HepG2 (cell line): Measurements from ENCODE around the gene ELP5. TPM values are rescaled to one million over a fixed set of nuclear protein-coding genes. Genes with fewer than 3 reads are reported as not detected.

Experiments used
- CTCF ChIP-seq: sonication (generic); formaldehyde crosslinking; IDR thresholded peaks from 2 replicates; pipeline ENCODE4 v1.5.0; 2020; ENCODE audit warnings: mild to moderate bottlenecking, missing genetic modification reagents, moderate library complexity
- GLI4 ChIP-seq: sonication (generic); formaldehyde crosslinking; IDR thresholded peaks from 2 replicates; pipeline ENCODE4 v1.5.1; 2020; ENCODE audit warnings: missing genetic modification reagents, mild to moderate bottlenecking, moderate library complexity, borderline replicate concordance
- KLF6 ChIP-seq: IDR thresholded peaks from 2 replicates; pipeline ENCODE4 v1.8.0; 2016; ENCODE audit warnings: missing biosample characterization, missing genetic modification reagents
- NCOA5 ChIP-seq: sonication (generic); formaldehyde crosslinking; IDR thresholded peaks from 2 replicates; pipeline ENCODE4 v1.4.0; 2020; ENCODE audit warnings: missing genetic modification reagents
- PHF20 ChIP-seq: sonication (generic); formaldehyde crosslinking; IDR thresholded peaks from 2 replicates; pipeline ENCODE4 v1.5.0; 2020; ENCODE audit warnings: mild to moderate bottlenecking, missing genetic modification reagents
- ZBTB33 ChIP-seq: sonication (generic); formaldehyde crosslinking; IDR thresholded peaks from 2 replicates; pipeline ENCODE4 v1.4.0; 2020; ENCODE audit warnings: missing genetic modification reagents
- ZBTB40 ChIP-seq, 2 experiments: fragments of 450-650 bp in 1 of 2; sonication (generic) in 1 of 2; formaldehyde crosslinking in 1 of 2; IDR thresholded peaks; 2 replicates each; pipeline versions ENCODE4 v1.6.1 to v1.8.0; 2016 to 2022; ENCODE audit warnings: antibody characterized with exemption in 1 of 2, mild to moderate bottlenecking in 1 of 2, missing genetic modification reagents in 1 of 2
- ZNF383 ChIP-seq: sonication (generic); formaldehyde crosslinking; IDR thresholded peaks from 2 replicates; pipeline ENCODE4 v1.4.0; 2020; ENCODE audit warnings: missing genetic modification reagents, mild to moderate bottlenecking, borderline replicate concordance
- ZSCAN30 ChIP-seq: sonication (generic); formaldehyde crosslinking; IDR thresholded peaks from 2 replicates; pipeline ENCODE4 v1.5.0; 2020; ENCODE audit warnings: mild to moderate bottlenecking, missing genetic modification reagents
- polyA plus RNA-seq, 8 experiments: library from polyadenylated mRNA; depleted of rRNA in 3 of 8; stranded (reverse) in 7 of 8; unstranded in 1 of 8; fragments of >200 nt; fragmentation: Illumina TruSeq in 4 of 8; extraction: Trizol in 4 of 8; gene quantifications; 2 replicates each; pipeline versions ENCODE4 v1.2.1 to v1.2.3, GENCODE V29; 2011 to 2016; ENCODE audit warnings: low read depth in 4 of 8, missing spikeins in 1 of 8, mixed read lengths in 1 of 8; ENCODE audit not compliant: insufficient read depth in 1 of 8
- total RNA-seq, 5 experiments: library from RNA; depleted of rRNA; stranded (reverse); fragments of >200 nt; fragmentation: Illumina TruSeq; extraction: Trizol; gene quantifications; 2 replicates each; pipeline ENCODE4 v1.2.3, GENCODE V29; 2016; ENCODE audit warnings: low read depth in 1 of 5
- TF ChIP-seq, protein P1 (sequence below): sonication (generic); formaldehyde crosslinking; IDR thresholded peaks from 2 replicates; pipeline ENCODE4 v1.8.0; 2022; ENCODE audit warnings: mild to moderate bottlenecking, missing genetic modification reagents, moderate library complexity
- TF ChIP-seq, protein P2 (sequence below): fragments of 450-650 bp; IDR thresholded peaks from 2 replicates; pipeline ENCODE4 v1.6.1; 2016

The ELP5 gene
- total and polyA plus RNA-seq, 2 of the 13 experiments (the other 11 are each of a cell fraction or from before 2014, with no cell fraction given), result 67.6 to 69.8 TPM

GRCh38 chr17:7306911-7307685, 55.1 kb downstream of the ELP5 start, which contains the start of gene EIF5A (continued):
- TF ChIP-seq ZSCAN30 (CRISPR knock-in tag), result no peak
- TF ChIP-seq ZNF383 (CRISPR knock-in tag), result no peak
- no peak; the same call in 1 of the 2 replicates for TF ChIP-seq KLF6 (CRISPR knock-in tag)
- no peak for TF ChIP-seq NCOA5 (CRISPR knock-in tag)
- no peak for TF ChIP-seq ZBTB40 (IDR thresholded peaks at IDR 0.05)
- TF ChIP-seq ZBTB40 (CRISPR knock-in tag; IDR thresholded peaks at IDR 0.05), result no peak
- peak; percentile 15; the same call in 1 of the 2 replicates for TF ChIP-seq CTCF
- TF ChIP-seq ZBTB33 (CRISPR knock-in tag), result no peak; the same call in 1 of the 2 replicates
- peak; percentile 74; the same call in 1 of the 2 replicates for TF ChIP-seq GLI4 (CRISPR knock-in tag)
- TF ChIP-seq, protein P1, sequence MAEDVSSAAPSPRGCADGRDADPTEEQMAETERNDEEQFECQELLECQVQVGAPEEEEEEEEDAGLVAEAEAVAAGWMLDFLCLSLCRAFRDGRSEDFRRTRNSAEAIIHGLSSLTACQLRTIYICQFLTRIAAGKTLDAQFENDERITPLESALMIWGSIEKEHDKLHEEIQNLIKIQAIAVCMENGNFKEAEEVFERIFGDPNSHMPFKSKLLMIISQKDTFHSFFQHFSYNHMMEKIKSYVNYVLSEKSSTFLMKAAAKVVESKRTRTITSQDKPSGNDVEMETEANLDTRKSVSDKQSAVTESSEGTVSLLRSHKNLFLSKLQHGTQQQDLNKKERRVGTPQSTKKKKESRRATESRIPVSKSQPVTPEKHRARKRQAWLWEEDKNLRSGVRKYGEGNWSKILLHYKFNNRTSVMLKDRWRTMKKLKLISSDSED (CRISPR knock-in tag), result no peak
- TF ChIP-seq, protein P2, sequence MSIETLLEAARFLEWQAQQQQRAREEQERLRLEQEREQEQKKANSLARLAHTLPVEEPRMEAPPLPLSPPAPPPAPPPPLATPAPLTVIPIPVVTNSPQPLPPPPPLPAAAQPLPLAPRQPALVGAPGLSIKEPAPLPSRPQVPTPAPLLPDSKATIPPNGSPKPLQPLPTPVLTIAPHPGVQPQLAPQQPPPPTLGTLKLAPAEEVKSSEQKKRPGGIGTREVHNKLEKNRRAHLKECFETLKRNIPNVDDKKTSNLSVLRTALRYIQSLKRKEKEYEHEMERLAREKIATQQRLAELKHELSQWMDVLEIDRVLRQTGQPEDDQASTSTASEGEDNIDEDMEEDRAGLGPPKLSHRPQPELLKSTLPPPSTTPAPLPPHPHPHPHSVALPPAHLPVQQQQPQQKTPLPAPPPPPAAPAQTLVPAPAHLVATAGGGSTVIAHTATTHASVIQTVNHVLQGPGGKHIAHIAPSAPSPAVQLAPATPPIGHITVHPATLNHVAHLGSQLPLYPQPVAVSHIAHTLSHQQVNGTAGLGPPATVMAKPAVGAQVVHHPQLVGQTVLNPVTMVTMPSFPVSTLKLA, result peak; percentile 75
- TF ChIP-seq PHF20 (CRISPR knock-in tag), result peak; percentile 54; the same call in 1 of the 2 replicates
